ENCODE data around the gene BRPF1.

BRPF1 gene

DNA sequence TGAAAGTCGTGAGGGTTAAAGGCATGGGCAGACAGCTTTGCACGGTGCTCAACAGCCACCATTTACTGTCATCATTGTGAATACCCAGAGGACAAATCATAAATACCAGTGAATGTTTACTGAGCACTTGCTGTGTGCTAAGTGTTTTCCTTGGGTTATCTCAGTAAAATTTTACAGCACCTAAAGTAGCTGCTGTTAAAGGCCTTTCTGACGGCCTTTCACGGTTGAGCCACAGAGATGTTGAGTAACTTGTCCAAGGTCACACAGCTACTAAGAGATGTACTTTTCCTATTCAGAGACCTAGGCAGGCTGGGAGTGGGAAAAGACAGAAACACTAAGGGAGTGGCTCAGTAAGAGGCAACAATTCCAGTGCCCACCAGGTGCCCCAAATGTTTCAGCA lies 28.3 kb upstream of the BRPF1 start:
- no peaks in the 10 kb centered on the region for H3K27me3 ChIP-seq (ENCODE audit: insufficient read depth, low read depth, severe bottlenecking)
- no peaks in the 10 kb centered on the region for H3K9me3 ChIP-seq (ENCODE audit: severe bottlenecking)
- H3K27ac ChIP-seq: no peak overlapping the region
- TF ChIP-seq, protein P1, sequence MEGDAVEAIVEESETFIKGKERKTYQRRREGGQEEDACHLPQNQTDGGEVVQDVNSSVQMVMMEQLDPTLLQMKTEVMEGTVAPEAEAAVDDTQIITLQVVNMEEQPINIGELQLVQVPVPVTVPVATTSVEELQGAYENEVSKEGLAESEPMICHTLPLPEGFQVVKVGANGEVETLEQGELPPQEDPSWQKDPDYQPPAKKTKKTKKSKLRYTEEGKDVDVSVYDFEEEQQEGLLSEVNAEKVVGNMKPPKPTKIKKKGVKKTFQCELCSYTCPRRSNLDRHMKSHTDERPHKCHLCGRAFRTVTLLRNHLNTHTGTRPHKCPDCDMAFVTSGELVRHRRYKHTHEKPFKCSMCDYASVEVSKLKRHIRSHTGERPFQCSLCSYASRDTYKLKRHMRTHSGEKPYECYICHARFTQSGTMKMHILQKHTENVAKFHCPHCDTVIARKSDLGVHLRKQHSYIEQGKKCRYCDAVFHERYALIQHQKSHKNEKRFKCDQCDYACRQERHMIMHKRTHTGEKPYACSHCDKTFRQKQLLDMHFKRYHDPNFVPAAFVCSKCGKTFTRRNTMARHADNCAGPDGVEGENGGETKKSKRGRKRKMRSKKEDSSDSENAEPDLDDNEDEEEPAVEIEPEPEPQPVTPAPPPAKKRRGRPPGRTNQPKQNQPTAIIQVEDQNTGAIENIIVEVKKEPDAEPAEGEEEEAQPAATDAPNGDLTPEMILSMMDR (IDR thresholded peaks at IDR 0.05; ENCODE audit: low read depth, low read length): no peak
- peak overlapping the region; percentile 45 for H3K4me3 ChIP-seq (ENCODE audit: low read depth, low read length)
- DNase-seq: no peak
- peaks cover 5% of the 10 kb centered on the region for H3K36me3 ChIP-seq

- H3K4me3 ChIP-seq (ENCODE audit: low read depth, low read length): peak within 1 kb of the TSS; percentile 45
Measured at GRCh38 chr3:9703736-9704346, 27.7 kb upstream of the BRPF1 start, which contains the start of gene CPNE9. Gene CPNE9, plus strand, starts transcription at chr3:9703833. Its CDS starts 164 bp downstream, at chr3:9703997.

DNA sequence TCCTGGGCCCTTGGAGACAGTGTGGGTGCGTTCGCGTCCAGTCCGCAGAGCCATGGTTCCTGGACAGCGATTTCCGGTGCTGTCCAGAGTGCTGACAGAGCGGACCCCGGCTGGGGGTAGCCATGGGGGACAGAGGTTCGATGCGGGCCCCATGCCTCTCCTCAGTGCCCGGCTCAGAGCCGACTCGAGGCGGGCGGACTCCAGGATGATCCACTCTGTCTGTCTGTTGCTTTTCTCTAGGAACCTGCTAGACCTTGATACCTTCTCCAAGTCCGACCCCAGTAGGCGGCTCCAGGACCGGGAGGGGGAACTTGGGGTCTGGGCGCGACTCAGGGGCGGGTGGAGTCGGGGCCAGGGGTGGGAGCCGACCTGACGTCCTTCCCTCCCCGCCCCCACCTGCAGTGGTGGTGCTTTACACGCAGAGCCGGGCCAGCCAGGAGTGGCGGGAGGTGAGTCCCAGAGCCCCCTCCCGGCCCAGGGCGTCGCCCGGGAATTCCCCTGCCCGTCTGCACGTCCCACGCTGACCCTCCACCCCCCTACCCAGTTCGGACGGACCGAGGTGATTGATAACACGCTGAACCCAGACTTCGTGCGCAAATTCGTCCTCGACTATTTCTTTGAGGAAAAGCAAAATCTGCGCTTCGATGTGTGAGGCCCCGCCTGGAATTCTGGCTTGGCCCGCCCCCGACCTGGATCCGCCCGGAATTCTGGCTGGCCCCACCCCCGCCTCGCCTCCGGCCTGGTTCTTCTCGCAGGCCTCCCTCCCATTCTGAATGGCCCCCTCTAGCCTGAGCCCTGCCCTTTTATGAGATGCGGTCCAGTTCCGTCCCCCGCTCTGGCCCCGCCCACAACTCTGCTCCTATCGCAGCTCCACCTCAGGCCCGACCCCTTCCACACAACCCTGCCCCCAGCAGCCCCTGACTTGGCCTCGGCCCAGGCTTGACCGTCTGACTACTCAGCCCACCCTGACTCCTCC lies 26.9 kb upstream of the BRPF1 start:
- Histone ChIP-seq H3K27ac (no peak overlapping the region), H3K9me3 (ENCODE audit: severe bottlenecking) (no peaks in the 10 kb centered on the region), H3K36me3 (peaks cover 3% of the 10 kb centered on the region), H3K27me3 (ENCODE audit: insufficient read depth, low read depth, severe bottlenecking) (no peaks in the 10 kb centered on the region), H3K4me3 (ENCODE audit: low read depth, low read length) (peak overlapping the region; percentile 45)
- TF ChIP-seq, protein P1 (IDR thresholded peaks at IDR 0.05; ENCODE audit: low read depth, low read length): no peak
- DNase-seq: peak; percentile 70

More at GRCh38 chr3:9703736-9704346, 27.7 kb upstream of the BRPF1 start, which contains the start of gene CPNE9:
- TF ChIP-seq, protein P1 (IDR thresholded peaks at IDR 0.05; ENCODE audit: low read depth, low read length): no peak
- H3K9me3 ChIP-seq (ENCODE audit: severe bottlenecking): no peaks in the 10 kb centered on the region
- DNase-seq: peak; percentile 51
- peaks cover 3% of the 10 kb centered on the region for H3K36me3 ChIP-seq
- H3K27me3 ChIP-seq (ENCODE audit: insufficient read depth, low read depth, severe bottlenecking): no peaks in the 10 kb centered on the region
- H3K27ac ChIP-seq: no peak within 1 kb of the TSS

DNA sequence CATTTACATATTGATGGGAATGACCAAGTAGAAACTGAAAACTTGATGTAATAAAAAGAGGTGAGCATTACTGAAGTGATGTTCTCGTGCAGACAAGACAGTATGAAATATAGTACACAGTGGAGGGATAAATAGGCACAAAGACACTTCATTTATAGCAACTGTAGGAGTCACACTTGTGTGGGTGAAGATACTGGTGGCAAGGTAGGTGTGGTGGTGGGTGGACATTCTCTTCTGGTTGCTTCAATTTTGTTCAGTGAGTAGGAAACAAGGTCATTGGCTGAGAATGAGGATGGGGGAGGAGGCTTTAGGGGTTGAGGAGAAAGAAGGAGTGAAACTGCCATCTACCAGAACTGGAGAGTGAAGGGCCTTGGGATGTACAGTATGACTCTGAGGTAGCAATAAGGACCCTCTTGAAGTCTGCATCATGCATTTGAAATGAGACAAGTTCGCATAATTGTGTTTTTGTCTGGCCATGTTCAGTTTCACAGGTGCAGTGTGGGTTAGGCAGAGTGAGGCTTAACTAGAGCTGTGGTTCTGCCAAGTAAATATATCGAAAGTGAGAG lies 21.3 kb upstream of the BRPF1 start:
- no peaks in the 10 kb centered on the region for H3K27me3 ChIP-seq (ENCODE audit: insufficient read depth, low read depth, severe bottlenecking)
- TF ChIP-seq, protein P1 (IDR thresholded peaks at IDR 0.05; ENCODE audit: low read depth, low read length): no peak
- DNase-seq: no peak
- no peak overlapping the region for H3K27ac ChIP-seq
- no peaks in the 10 kb centered on the region for H3K36me3 ChIP-seq
- H3K9me3 ChIP-seq (ENCODE audit: severe bottlenecking): no peaks in the 10 kb centered on the region
- no peak overlapping the region for H3K4me3 ChIP-seq (ENCODE audit: low read depth, low read length)

GRCh38 chr3:9712415-9712814 lies 19.1 kb upstream of the BRPF1 start:
- Histone ChIP-seq H3K4me3 (ENCODE audit: low read depth, low read length) (no peak overlapping the region), H3K36me3 (no peaks in the 10 kb centered on the region), H3K9me3 (ENCODE audit: severe bottlenecking) (no peaks in the 10 kb centered on the region), H3K27me3 (ENCODE audit: insufficient read depth, low read depth, severe bottlenecking) (no peaks in the 10 kb centered on the region), H3K27ac (no peak overlapping the region)
- no peak for DNase-seq
- TF ChIP-seq, protein P1 (IDR thresholded peaks at IDR 0.05; ENCODE audit: low read depth, low read length): no peak

All from WERI-Rb-1 (cell line).